H9 (cell line): Measurements from ENCODE around the gene MRPL3. TPM values are rescaled to one million over a fixed set of nuclear protein-coding genes. Genes with fewer than 3 reads are reported as not detected.
A peak's percentile ranks its signal among the peaks of the same experiment; 100 is the strongest.
"Not testable (repeated sequence)": the region's sequence is repeated elsewhere in the genome, so short reads cannot be mapped to it uniquely, and the experiment has no call there.

Experiments
- DNase-seq: peaks from one replicate; pipeline ENCODE4 v3.0.0-alpha.2; 2017
- H2AFZ ChIP-seq: one replicate; pipeline ENCODE4 v1.6.1; 2013; ENCODE audit warnings: mild to moderate bottlenecking, low read length, control low read depth, moderate library complexity
- H2AK5ac ChIP-seq: 2 replicates; pipeline ENCODE4 v1.6.1; 2013; ENCODE audit warnings: low read length, control low read depth, mixed read lengths; ENCODE audit not compliant: insufficient read length
- H2BK120ac ChIP-seq: one replicate; pipeline ENCODE4 v1.6.1; 2013; ENCODE audit warnings: low read depth, mild to moderate bottlenecking, low read length, control low read depth, inconsistent platforms; ENCODE audit not compliant: poor library complexity, severe bottlenecking
- H2BK12ac ChIP-seq: 2 replicates; pipeline ENCODE4 v1.6.1; 2013; ENCODE audit warnings: low read length, control low read depth, mixed read lengths, low read depth; ENCODE audit not compliant: insufficient read length
- H2BK15ac ChIP-seq: 2 replicates; pipeline ENCODE4 v1.6.1; 2013; ENCODE audit warnings: low read depth, low read length, control low read depth
- H2BK20ac ChIP-seq: one replicate; pipeline ENCODE4 v1.6.1; 2013; ENCODE audit warnings: low read depth, mild to moderate bottlenecking, low read length, control low read depth, inconsistent platforms; ENCODE audit not compliant: poor library complexity, severe bottlenecking
- H2BK5ac ChIP-seq: 2 replicates; pipeline ENCODE4 v1.6.1; 2013; ENCODE audit warnings: low read length, control low read depth, mixed read lengths; ENCODE audit not compliant: insufficient read length
- H3K14ac ChIP-seq: 2 replicates; pipeline ENCODE4 v1.6.1; 2013; ENCODE audit warnings: low read length, control low read depth; ENCODE audit not compliant: insufficient read depth
- H3K18ac ChIP-seq: 2 replicates; pipeline ENCODE4 v1.6.1; 2013; ENCODE audit warnings: low read depth, mild to moderate bottlenecking, mixed read lengths, low read length, control low read depth; ENCODE audit not compliant: insufficient read length
- H3K23ac ChIP-seq: 2 replicates; pipeline ENCODE4 v1.6.1; 2013; ENCODE audit warnings: low read length, control low read depth, mixed read lengths, low read depth; ENCODE audit not compliant: insufficient read length
- H3K23me2 ChIP-seq: 2 replicates; pipeline ENCODE4 v1.6.1; 2013; ENCODE audit warnings: low read depth, mild to moderate bottlenecking, mixed read lengths, low read length, control low read depth; ENCODE audit not compliant: insufficient read length, poor library complexity, severe bottlenecking
- H3K27ac ChIP-seq: 2 replicates; pipeline ENCODE4 v1.5.1; 2013; ENCODE audit warnings: low read length, control low read depth, mixed read lengths, low read depth; ENCODE audit not compliant: insufficient read length
- H3K27me3 ChIP-seq: 2 replicates; pipeline ENCODE4 v1.6.1; 2013; ENCODE audit warnings: low read length, control low read depth, inconsistent platforms; ENCODE audit not compliant: insufficient read depth
- H3K4ac ChIP-seq: 2 replicates; pipeline ENCODE4 v1.6.1; 2013; ENCODE audit warnings: low read depth, mild to moderate bottlenecking, control low read depth, inconsistent platforms, low read length, moderate library complexity
- H3K4me1 ChIP-seq: 2 replicates; pipeline ENCODE4 v1.6.1; 2013; ENCODE audit warnings: low read length, control low read depth, inconsistent platforms; ENCODE audit not compliant: insufficient read depth
- H3K4me2 ChIP-seq: 2 replicates; pipeline ENCODE4 v1.6.1; 2013; ENCODE audit warnings: low read length, control low read depth, mixed read lengths; ENCODE audit not compliant: insufficient read length, insufficient read depth
- H3K56ac ChIP-seq: 2 replicates; pipeline ENCODE4 v1.6.1; 2013; ENCODE audit warnings: low read depth, mild to moderate bottlenecking, mixed read lengths, low read length, control low read depth; ENCODE audit not compliant: insufficient read length
- H3K79me1 ChIP-seq: 2 replicates; pipeline ENCODE4 v1.6.1; 2013; ENCODE audit warnings: low read depth, mild to moderate bottlenecking, moderate library complexity, low read length, control low read depth, inconsistent platforms; ENCODE audit not compliant: insufficient read depth, poor library complexity, severe bottlenecking
- H3K79me2 ChIP-seq: 2 replicates; pipeline ENCODE4 v1.6.1; 2013; ENCODE audit warnings: low read length, control low read depth, inconsistent platforms; ENCODE audit not compliant: insufficient read depth
- H3K9ac ChIP-seq: 2 replicates; pipeline ENCODE4 v1.6.1; 2013; ENCODE audit warnings: low read length, control low read depth, mixed read lengths; ENCODE audit not compliant: insufficient read length; ENCODE audit errors: extremely low read depth
- H3K9me3 ChIP-seq: one replicate; pipeline ENCODE4 v1.6.1; 2013; ENCODE audit warnings: low read depth, low read length, inconsistent platforms; ENCODE audit not compliant: control insufficient read depth
- H3T11ph ChIP-seq: one replicate; pipeline ENCODE4 v1.6.1; 2013; ENCODE audit warnings: mild to moderate bottlenecking, low read length, control low read depth, inconsistent platforms
- H4K20me1 ChIP-seq: one replicate; pipeline ENCODE4 v1.6.1; 2013; ENCODE audit not compliant: control insufficient read depth, insufficient read length, insufficient read depth
- H4K5ac ChIP-seq: 2 replicates; pipeline ENCODE4 v1.6.1; 2013; ENCODE audit warnings: low read depth, mild to moderate bottlenecking, mixed read lengths, low read length, control low read depth; ENCODE audit not compliant: insufficient read length
- H4K8ac ChIP-seq: replicated peaks from 2 replicates; pipeline ENCODE4 v1.6.1; 2013; ENCODE audit warnings: low read length, control low read depth, mixed read lengths, low read depth; ENCODE audit not compliant: insufficient read length
- H4K91ac ChIP-seq: 2 replicates; pipeline ENCODE4 v1.6.1; 2013; ENCODE audit warnings: low read depth, mild to moderate bottlenecking, moderate library complexity, mixed read lengths, low read length, control low read depth; ENCODE audit not compliant: insufficient read length
- H3K27ac Mint-ChIP-seq, 3 experiments: 2 replicates in 2 of 3; 3 replicates in 1 of 3; pipeline ENCODE4 v1.8.0; 2020 to 2021; ENCODE audit warnings: mixed read lengths in 3 of 3, mild to moderate bottlenecking in 1 of 3, moderate library complexity in 1 of 3
- H3K27me3 Mint-ChIP-seq: 2 replicates; pipeline ENCODE4 v1.8.0; 2021; ENCODE audit warnings: low read depth, mild to moderate bottlenecking, moderate library complexity, mixed read lengths
- H3K36me3 Mint-ChIP-seq, 3 experiments: 2 replicates in 2 of 3; 3 replicates in 1 of 3; pipeline ENCODE4 v1.8.0; 2020 to 2021; ENCODE audit warnings: low read depth in 3 of 3, mixed read lengths in 3 of 3; ENCODE audit not compliant: insufficient read depth in 1 of 3
- H3K4me1 Mint-ChIP-seq, 2 experiments: 2 replicates each; pipeline ENCODE4 v1.8.0; 2020; ENCODE audit warnings: mixed read lengths in 2 of 2
- H3K4me3 Mint-ChIP-seq, 2 experiments: 2 replicates in 1 of 2; 3 replicates in 1 of 2; pipeline ENCODE4 v1.8.0; 2020 to 2021; ENCODE audit warnings: mild to moderate bottlenecking in 2 of 2, mixed read lengths in 2 of 2, moderate library complexity in 1 of 2
- H3K9me3 Mint-ChIP-seq, 2 experiments: 2 replicates in 1 of 2; 3 replicates in 1 of 2; pipeline ENCODE4 v1.8.0; 2020; ENCODE audit warnings: mild to moderate bottlenecking in 2 of 2, mixed read lengths in 2 of 2, moderate library complexity in 1 of 2
- CTCF ChIP-seq: fragments of 200-600 bp; sonication (generic); conservative IDR thresholded peaks from 3 replicates; pipeline ENCODE4 v1.8.0; 2021; ENCODE audit warnings: antibody characterized with exemption, mild to moderate bottlenecking
- WGBS: extraction: QIAGEN DNeasy Blood & Tissue Kit; methylation state at CpG from one replicate; pipeline ENCODE4 v1.1.7; 2013; ENCODE audit warnings: missing lambda C conversion rate, low lambda C conversion rate, mixed read lengths; ENCODE audit not compliant: insufficient read length; ENCODE audit errors: extremely low coverage; 5-methylcytosine and 5-hydroxymethylcytosine counted together
- total RNA-seq: library from RNA; stranded (reverse); gene quantifications from 2 replicates; pipeline ENCODE4 v1.2.1, GENCODE V29; 2021

MRPL3 gene
- total RNA-seq, 1 experiment from 2014 or later: 154 TPM

- Histone ChIP-seq H3K9me3 (no peaks in the 10 kb centered on the region), H4K8ac (no peak overlapping the region), H3T11ph (no peak overlapping the region), H2BK5ac (no peak overlapping the region), H3K18ac (no peak overlapping the region), H3K9ac (no peak overlapping the region), H4K91ac (no peak overlapping the region), H4K5ac (no peak overlapping the region), H3K4ac (no peak overlapping the region), H3K56ac (no peak overlapping the region), H3K4me2 (no peak overlapping the region), H2BK15ac (no peak overlapping the region), H3K23me2 (no peaks in the 10 kb centered on the region), H3K14ac (no peak overlapping the region), H2AK5ac (no peak overlapping the region), H3K79me2 (0 out of 2 replicates have a peak, but pooled peaks cover 2% of the 10 kb centered on the region), H2BK120ac (no peak overlapping the region), H3K27ac (no peak overlapping the region), H2AFZ (no peak overlapping the region), H3K79me1 (no peaks in the 10 kb centered on the region), H3K27me3 (no peaks in the 10 kb centered on the region), H2BK20ac (no peak overlapping the region), H2BK12ac (no peak overlapping the region), H4K20me1 (no peaks in the 10 kb centered on the region), H3K4me1 (no peaks in the 10 kb centered on the region), H3K23ac (no peak overlapping the region)
- Mint-ChIP-seq H3K27me3 (no peaks in the 10 kb centered on the region), H3K4me1 (no peaks in the 10 kb centered on the region), H3K9me3 (no peaks in the 10 kb centered on the region), H3K27ac (no peak overlapping the region), H3K36me3 (peaks cover 20 to 50% (median 42%) of the 10 kb centered on the region in 3 experiments), H3K4me3 (no peak overlapping the region)
- no peak for DNase-seq
- TF ChIP-seq CTCF: no peak
- no CpG with 5 or more reads among the region's 2 CpGs for WGBS
These were observed 11.7 kb downstream of the MRPL3 start for GRCh38 chr3:131491084-131491483.

GRCh38 chr3:131486545-131486944, 16.2 kb downstream of the MRPL3 start:
- not testable (repeated sequence) for H4K91ac ChIP-seq, H2AFZ ChIP-seq, H3K9me3 ChIP-seq, H4K5ac ChIP-seq, H3K23me2 ChIP-seq, H3K79me1 ChIP-seq, H4K8ac ChIP-seq, H2BK5ac ChIP-seq, H3K27me3 ChIP-seq, H3K9ac ChIP-seq, H2BK120ac ChIP-seq, H3K27me3 Mint-ChIP-seq, H3K4me1 Mint-ChIP-seq, H3K79me2 ChIP-seq, H2AK5ac ChIP-seq, H3K56ac ChIP-seq, H3K4ac ChIP-seq, DNase-seq, H2BK20ac ChIP-seq, H3K4me2 ChIP-seq, H2BK15ac ChIP-seq, H3K9me3 Mint-ChIP-seq, H3T11ph ChIP-seq, H3K27ac ChIP-seq, H4K20me1 ChIP-seq, H3K23ac ChIP-seq, H3K14ac ChIP-seq, H3K4me1 ChIP-seq, H2BK12ac ChIP-seq, H3K18ac ChIP-seq, H3K4me3 Mint-ChIP-seq
- Mint-ChIP-seq H3K27ac (0 out of 7 replicates have a peak overlapping the region, but pooled peaks of 1 of the 3 experiments have one; percentile 61), H3K36me3 (peaks cover 15 to 33% (median 31%) of the 10 kb centered on the region in 3 experiments)
- WGBS: no CpG with 5 or more reads among the region's 3 CpGs
